GM13977 (cell line): ENCODE results near the gene ATP1B2.

Source experiments
- DNase-seq: peaks from one replicate; pipeline ENCODE4 v3.0.0; 2012; ENCODE audit warnings: low spot score
- in situ Hi-C: fragments of 300-500 bp; cut with MboI; formaldehyde crosslinking; loops from one replicate; pipeline ENCODE4 v1.12.0; 2022; ENCODE audit warnings: low sequenced_read_pairs, low pct_unique_long_range_greater_than_20kb, mixed read lengths, inconsistent platforms; ENCODE audit not compliant: unreplicated experiment
- TF ChIP-seq, protein P1 (sequence below): IDR thresholded peaks from 2 replicates; pipeline ENCODE4 v1.5.1; 2012; ENCODE audit warnings: mild to moderate bottlenecking, control low read depth; ENCODE audit not compliant: insufficient read depth; ENCODE audit errors: extremely low read depth, missing control alignments

Gene ATP1B2

DNA sequence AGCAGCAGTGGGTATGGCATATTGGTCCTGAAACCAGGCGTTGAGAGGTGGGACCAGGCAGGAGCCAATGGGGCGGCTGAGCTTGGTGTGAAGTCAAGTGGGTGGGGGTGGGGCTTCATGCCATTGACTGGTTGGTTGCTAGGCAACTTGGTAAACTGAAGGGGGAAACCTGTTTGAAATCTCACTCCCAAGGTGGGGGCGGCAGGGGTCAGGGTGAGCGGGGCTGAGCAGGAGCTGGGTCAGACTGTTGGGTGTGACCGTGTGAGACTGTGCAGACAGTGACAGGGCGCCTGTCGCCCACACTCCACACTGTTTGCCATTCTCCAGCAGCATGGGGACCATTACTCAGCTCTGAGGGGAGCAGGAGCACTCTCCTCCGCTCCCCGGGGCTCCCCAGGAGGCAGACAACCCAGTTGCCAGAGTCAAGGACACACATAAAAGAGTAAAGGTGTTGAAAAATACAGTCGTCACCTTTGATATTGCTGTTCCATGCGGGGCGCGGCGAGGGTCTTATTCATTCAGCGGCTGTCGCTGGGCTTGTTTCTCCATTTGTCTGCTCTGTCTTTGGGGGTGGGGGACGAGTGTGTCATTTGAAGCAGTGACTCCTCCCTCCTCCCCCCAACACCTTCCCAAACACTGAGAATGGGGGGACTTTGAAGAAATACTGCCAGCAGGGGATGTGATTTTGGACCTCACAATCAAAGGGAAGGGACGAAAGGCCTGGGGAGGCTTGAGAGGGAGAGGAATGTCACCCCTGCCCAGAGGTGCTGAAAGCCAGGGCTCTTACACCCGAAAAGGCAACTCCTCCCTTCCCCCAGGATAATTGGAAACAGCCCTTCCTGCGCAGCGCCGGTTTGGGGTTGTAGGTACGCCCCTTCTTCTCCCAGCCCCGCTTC lies 53.1 kb downstream of the ATP1B2 start:
- DNase-seq, result no peak
- TF ChIP-seq, protein P1, sequence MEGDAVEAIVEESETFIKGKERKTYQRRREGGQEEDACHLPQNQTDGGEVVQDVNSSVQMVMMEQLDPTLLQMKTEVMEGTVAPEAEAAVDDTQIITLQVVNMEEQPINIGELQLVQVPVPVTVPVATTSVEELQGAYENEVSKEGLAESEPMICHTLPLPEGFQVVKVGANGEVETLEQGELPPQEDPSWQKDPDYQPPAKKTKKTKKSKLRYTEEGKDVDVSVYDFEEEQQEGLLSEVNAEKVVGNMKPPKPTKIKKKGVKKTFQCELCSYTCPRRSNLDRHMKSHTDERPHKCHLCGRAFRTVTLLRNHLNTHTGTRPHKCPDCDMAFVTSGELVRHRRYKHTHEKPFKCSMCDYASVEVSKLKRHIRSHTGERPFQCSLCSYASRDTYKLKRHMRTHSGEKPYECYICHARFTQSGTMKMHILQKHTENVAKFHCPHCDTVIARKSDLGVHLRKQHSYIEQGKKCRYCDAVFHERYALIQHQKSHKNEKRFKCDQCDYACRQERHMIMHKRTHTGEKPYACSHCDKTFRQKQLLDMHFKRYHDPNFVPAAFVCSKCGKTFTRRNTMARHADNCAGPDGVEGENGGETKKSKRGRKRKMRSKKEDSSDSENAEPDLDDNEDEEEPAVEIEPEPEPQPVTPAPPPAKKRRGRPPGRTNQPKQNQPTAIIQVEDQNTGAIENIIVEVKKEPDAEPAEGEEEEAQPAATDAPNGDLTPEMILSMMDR, result no peak

DNA sequence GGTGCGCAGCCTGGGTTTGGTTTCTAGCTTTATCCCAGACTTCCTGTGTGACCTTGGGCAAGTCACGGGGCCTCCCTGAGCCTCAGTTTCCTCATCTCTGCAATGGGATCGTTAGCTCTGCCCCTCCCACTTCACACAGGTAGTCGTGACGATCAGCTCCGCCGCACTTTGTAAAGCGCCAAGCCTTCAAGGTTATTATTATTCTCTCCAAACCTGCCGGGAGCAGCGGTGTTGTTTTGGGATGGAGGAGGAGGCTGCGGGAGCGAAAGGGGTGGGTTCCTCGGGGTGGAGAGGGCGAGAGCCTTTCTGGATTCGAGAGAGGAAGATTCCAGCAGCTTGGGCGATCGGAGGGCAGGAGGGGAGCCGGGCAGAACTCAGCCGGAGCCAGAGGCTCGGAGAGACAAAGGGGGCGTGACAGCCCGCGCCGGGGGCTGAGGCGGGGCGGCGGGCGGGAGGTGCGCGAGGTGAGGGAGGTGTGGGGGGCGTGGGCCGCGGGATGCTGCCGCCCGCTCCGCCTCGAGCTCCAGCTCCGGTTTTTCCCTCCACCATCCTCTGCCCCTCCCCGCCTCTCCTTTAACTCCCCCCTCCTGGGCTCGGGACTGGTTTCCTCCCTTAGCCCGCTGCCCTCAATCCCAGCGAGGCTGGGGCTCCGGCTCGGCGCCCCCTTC lies 54.0 kb downstream of the ATP1B2 start, which contains the start of gene EFNB3:
TSS of gene EFNB3 (plus strand) at position 602 of the 668 bp plus-strand sequence. CDS start 397 bp downstream, outside the sequence.
- TF ChIP-seq, protein P1, result no peak
- no peak for DNase-seq
- in situ Hi-C loops, result no loop called here

More for the DNA sequence above, 53.1 kb downstream of the ATP1B2 start:
- in situ Hi-C loops, result no loop called here

DNA sequence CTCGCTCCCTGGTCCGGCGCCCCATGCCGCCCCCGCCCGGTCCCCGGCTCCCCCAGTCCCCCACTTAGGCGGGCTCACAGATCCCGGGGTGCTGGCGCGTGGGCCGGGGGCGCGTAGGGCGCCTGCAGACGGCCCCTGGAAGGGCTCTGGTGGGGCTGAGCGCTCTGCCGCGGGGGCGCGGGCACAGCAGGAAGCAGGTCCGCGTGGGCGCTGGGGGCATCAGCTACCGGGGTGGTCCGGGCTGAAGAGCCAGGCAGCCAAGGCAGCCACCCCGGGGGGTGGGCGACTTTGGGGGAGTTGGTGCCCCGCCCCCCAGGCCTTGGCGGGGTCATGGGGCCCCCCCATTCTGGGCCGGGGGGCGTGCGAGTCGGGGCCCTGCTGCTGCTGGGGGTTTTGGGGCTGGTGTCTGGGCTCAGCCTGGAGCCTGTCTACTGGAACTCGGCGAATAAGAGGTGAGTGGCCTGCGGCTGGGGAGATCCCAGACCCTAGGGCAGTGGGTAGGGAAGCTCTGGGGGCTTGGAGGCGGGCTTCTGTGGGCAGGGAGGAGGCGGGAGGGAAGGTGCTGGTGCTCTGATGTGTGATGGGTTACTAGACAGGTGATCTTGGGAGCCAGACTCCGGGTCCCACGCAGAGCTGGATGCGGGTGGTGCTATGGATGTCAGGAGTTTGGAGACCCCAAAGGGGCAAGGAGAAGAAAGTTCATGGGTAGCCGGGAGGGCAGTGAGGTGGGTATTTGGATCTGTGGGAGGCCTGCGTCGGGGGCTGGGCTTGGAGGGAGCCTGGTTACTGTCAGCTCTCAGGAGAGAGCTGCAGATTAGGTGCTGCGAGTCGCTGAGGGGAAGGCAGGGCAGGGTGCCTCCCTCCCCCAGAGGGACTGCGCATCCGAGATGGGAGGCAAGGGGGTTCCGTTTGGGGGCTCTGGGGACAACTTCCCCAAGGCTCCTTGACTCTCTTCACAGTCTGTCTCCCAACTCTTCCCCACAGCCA lies 54.8 kb downstream of the ATP1B2 start:
- in situ Hi-C loops, result no loop called here
- TF ChIP-seq, protein P1, result no peak
- DNase-seq, result no peak

DNA sequence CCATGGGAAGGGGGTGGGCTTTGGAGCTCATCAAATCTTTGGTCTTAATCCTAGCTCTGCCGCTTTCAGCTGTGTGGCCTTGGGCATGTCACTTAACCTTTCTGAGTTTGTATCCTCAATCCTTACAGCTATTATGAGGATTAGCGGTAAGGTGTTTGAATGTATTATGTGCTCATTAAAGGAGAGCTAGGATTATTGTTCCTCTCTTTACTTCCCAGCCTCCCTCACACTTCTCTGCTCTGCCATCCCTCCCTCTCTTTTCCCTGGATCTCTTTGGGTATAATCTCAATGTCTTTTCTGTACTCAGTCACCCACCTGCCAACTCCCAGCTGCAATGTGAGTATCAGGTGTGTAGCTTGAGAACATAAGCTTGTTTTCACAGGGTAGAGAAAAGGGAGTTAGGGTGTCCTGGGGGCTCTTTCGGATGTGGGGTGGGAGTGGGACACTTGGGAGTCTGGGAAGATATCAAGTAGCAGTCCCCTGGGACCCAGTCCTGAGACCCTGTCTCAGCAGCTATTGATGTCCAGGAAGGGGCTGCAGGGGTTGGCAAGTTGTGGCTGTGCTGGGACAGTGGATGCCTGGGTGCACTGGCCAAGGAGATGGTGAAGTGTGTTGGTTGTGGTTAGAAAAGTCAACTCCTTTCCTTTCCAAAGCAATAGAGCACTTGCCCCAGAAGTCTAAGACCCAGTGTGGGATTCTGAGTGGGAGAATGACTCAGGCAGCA lies 56.1 kb downstream of the ATP1B2 start:
- no peak for DNase-seq
- TF ChIP-seq, protein P1, result no peak
- in situ Hi-C loops, result no loop called here
